ENCODE results near the gene DAPK1.

DNA sequence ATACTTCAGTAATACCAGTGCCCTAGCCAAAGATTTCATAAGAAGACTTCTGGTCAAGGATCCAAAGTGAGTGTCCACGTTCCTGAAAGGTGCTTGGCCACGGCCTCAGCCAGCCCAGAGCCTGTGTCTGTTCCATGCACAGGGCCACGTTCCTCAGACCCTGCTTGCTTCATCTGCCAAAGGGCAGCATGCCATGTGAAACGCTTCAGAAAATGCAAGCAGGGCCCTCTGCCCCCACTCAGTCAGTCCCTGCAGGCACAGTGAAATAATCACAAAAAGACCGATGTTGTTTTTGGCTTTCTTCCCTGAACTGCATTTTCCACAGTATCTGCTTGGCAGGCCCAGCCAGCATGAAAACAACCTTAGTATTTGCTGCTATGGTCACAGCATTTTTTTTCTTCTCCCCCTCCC is 142.7 kb downstream of the DAPK1 start:
- TF ChIP-seq, protein P1, sequence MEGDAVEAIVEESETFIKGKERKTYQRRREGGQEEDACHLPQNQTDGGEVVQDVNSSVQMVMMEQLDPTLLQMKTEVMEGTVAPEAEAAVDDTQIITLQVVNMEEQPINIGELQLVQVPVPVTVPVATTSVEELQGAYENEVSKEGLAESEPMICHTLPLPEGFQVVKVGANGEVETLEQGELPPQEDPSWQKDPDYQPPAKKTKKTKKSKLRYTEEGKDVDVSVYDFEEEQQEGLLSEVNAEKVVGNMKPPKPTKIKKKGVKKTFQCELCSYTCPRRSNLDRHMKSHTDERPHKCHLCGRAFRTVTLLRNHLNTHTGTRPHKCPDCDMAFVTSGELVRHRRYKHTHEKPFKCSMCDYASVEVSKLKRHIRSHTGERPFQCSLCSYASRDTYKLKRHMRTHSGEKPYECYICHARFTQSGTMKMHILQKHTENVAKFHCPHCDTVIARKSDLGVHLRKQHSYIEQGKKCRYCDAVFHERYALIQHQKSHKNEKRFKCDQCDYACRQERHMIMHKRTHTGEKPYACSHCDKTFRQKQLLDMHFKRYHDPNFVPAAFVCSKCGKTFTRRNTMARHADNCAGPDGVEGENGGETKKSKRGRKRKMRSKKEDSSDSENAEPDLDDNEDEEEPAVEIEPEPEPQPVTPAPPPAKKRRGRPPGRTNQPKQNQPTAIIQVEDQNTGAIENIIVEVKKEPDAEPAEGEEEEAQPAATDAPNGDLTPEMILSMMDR (IDR thresholded peaks at IDR 0.05), result no peak
- TF ChIP-seq POLR2A (IDR thresholded peaks at IDR 0.05), result no peak
- no peak for TF ChIP-seq EP300 (IDR thresholded peaks at IDR 0.05)

All from suprapubic skin (tissue), 3 donors.